ENCODE data around the gene ZNF300. TPM values are rescaled to one million over a fixed set of nuclear protein-coding genes. Genes with fewer than 3 reads are reported as not detected.
"Not testable (repeated sequence)": the region's sequence is repeated elsewhere in the genome, so short reads cannot be mapped to it uniquely, and the experiment has no call there.

The ZNF300 gene
- total RNA-seq (2014; rRNA removed; shearing (Covaris generic)) = not detected in 2 replicates

DNA sequence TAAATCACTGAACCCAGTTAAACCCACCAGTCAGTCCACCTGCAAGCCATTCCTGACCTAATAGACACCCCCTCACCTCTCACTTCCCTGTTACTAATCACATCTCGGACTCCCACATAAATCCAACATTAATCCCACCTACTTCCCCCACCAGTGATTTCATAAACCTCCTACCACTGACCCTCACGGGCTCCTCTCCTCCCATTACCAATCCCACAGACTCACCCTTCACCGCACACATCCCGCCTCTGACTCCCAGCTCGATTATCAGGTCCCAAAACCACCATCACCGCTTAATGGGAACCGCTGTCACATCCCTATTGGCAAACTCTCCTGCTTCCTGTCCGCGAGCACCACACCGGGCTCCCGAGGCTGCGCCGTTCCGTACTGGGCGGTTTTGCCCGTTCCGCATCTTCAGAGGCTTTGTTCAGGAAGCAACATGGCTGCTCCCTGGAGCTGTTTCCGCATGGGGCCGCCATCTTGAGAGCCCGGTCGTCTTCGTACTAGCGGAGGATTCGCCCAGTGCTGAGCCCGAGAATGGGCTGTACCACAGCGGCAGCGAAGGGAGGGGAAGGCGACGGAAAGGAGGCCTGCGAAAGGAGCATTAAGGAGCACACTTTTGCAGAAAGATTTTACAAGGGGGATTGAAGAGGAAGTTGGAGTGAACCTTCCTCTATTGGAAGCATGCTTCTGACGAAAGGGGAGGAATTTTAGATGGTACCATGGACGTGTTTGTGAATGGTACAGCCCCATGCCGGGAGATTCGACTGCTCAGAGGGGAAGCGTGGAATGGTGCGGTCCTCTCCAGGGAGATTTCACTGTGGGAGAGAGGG is at the start of gene ZNF300:
ZNF300 (minus strand) TSS at position 502 of the 833 bp plus-strand sequence. CDS start 1,825 bp downstream, outside the sequence.
- in situ Hi-C loops (cut with HindIII; ENCODE audit: low sequenced_read_pairs) = no loop called here
- peak; percentile 95 for DNase-seq (ENCODE audit: low spot score)

DNA sequence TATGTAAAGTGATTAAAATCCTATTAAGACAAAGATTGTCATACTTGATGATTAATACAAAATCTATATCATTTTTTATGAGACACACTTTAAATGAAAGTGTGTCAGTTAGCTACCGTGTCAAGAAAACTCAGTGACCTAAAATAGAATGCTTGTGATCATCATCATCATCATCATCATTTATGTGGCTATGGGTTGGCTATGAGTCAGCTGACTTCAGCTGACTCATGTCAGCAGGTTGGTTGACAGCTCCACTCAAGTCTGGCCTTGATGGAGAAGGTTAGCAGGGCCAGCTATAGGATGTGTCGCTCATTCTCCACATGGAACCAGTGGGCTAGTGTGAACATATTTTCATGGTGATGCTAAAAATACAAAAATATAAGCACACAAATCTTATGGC is 43.8 kb upstream of the ZNF300 start:
- in situ Hi-C loops (cut with HindIII; ENCODE audit: low sequenced_read_pairs) = no loop called here
- DNase-seq (ENCODE audit: low spot score) = no peak

DNA sequence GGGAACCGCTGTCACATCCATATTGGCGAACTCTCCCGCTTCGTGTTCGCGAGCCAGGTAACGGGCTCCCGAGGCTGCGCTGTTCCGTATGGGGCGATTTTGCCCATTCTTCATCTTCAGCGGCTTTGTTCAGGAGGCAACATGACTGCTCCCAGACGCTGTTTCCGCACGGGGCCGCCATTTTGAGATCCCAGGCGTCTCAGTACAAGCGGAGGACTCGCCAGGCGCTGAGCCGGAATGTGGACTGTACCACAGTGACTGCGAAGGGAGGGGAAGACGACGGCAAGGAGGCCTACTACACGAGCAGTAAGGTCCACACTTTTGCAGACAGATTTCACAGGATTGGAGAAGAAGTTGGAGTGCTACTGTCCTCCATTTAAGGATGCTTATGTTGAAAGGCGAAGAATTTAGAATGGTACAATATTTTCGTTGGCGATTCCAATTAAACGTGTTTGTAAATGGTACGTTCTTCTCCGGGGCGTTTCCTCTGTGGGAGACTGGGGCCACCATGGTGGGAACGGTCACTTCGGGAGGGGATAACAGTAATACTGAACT is 41.6 kb upstream of the ZNF300 start:
- in situ Hi-C loops (cut with HindIII; ENCODE audit: low sequenced_read_pairs) = no loop called here
- peak; percentile 92 for DNase-seq (ENCODE audit: low spot score)

DNA sequence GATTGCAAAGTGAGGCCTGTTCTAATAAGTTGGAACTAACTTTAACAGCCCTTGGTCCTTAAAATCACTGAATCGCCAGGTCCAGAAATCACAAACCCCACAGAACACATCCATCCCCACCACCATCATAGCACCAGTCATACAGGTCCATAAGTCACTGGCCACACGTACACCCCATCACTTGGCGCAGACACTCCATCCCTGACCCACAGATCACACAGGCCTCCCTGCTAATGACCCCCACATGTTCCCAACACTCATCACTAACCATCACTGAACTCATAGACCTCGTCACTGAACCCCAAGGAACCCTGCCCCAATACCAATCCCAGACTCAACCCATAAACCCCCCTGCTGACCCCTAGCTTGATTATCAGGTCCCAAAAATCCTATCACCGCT is 41.2 kb upstream of the ZNF300 start:
- in situ Hi-C loops (cut with HindIII; ENCODE audit: low sequenced_read_pairs) = no loop called here
- DNase-seq (ENCODE audit: low spot score) = peak; percentile 55

DNA sequence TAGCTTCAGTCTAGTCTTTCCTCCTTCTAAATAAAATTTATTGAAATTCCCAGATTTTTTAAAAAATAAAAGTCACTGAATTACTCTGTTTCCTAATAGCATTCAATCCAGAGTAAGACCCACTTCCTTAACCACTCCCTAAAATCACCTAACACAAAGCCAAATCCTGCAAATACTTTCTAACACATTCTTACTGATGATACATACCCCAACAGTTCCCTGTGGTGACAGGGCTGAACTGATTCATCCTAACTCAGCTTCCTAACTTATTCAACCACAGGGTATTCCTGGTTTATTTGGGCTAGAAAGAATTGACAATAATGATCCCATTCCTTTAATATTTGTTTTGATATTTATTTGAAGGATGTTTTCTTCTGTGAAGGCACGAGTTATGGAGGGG is 40.7 kb upstream of the ZNF300 start:
- in situ Hi-C loops (cut with HindIII; ENCODE audit: low sequenced_read_pairs) = no loop called here
- DNase-seq (ENCODE audit: low spot score) = no peak

DNA sequence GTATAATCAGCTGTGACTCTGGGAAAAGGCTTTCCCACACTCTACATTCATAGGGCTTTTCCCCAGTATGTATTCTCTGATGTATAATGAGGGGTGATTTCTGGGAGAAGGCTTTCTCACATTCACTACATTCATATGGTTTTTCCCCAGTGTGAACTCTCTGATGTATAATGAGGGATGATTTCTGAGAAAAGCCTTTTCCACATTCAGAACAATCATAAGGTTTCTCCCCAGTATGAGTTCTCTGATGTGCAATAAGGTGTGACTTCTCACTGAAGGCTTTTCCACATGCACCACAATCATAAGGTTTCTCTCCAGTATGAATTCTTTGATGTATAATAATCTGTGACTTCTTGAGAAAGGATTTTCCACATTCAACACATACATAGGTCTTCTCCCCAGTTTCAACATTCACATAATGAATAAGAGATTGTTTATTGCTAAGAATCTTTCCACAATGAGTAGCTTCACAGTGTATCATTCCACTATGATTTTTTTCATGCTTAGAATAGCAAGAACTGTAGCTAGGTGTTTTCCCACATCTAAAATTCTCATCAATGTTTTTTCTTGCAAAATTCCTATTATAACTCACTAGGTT is 26.7 kb upstream of the ZNF300 start:
- no peak for DNase-seq (ENCODE audit: low spot score)
- in situ Hi-C loops (cut with HindIII; ENCODE audit: low sequenced_read_pairs) = no loop called here

DNA sequence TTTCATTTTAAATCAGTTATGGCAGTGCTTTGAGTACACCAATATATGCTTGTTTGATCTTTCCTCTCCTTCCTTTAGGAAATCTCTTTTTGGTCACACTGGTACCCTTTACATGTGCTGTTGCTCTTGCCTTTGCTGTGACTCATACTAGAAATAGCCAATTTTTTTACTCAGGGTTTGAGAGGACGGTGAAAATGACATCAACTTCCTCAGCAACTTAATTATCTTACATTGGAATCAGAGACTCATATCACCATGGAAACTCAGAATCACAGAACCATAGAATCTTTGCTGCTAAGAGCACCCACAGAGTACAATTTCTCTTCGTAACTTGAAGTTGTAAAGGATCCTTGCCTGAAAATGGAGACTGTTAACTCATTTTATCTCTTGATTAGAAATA is 13.8 kb upstream of the ZNF300 start:
- in situ Hi-C loops (cut with HindIII; ENCODE audit: low sequenced_read_pairs) = no loop called here
- no peak for DNase-seq (ENCODE audit: low spot score)

DNA sequence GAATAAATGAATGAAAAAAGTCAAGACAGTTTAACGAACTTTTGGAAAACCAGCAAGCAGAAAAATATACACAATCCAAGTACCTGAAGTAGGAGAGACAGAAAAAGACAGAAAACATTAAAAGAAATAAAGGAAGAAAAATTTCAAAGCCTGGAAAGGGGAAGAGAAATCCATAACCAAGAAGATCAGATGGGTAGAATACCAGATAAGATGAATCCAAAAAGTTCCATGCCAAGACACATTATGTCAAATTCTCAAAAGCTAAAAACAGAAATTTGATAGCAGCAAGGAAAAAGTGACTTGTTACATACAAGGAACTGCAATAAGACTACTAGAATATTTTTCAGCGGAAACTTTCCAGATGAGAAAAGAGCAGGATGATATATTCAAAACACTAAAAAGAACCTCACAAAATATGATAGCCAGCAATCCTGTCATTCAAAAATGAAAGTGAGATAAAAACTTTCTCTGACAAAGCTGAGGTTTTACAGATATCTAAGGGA is 7.6 kb upstream of the ZNF300 start:
- in situ Hi-C loops (cut with HindIII; ENCODE audit: low sequenced_read_pairs) = no loop called here
- DNase-seq (ENCODE audit: low spot score) = no peak

DNA sequence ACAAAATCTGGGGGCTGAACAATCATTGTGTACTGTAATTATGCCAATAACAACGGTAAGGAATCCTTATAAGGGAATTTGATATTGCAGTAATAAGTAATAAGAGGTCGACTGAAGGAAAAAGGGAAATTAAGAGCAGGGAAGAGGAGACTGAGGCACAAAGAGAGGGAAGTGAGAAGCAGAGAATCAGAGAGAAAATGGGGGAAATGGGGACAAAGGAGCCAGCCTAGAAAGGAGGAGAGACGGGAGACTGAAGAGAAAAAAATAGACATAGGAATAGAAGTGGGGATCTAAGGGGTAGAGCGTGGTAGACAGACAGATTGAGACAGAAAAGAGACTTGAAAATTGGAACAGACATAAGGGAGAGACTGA is 518 bp upstream of the ZNF300 start:
- no peak for DNase-seq (ENCODE audit: low spot score)
- in situ Hi-C loops (cut with HindIII; ENCODE audit: low sequenced_read_pairs) = no loop called here

DNA sequence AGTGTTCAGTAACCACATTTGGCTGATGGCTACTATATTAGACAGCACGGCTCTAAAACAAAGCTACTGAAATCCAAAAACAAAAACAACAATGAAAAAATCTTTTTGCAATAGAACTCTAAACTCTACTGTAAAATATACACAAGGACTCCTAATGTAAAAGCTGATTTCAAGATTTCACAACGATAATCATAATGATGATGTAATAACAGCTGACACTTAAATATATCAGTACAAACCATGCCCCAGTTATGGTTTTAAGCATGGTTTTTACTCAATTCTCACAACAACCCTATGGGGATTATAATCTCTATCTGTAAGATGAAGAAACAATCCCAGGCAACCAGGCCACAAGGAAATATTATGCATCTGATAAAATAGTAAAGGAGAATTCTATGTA is 3.3 kb downstream of the ZNF300 start:
- in situ Hi-C loops (cut with HindIII; ENCODE audit: low sequenced_read_pairs) = no loop called here
- DNase-seq (ENCODE audit: low spot score) = no peak

DNA sequence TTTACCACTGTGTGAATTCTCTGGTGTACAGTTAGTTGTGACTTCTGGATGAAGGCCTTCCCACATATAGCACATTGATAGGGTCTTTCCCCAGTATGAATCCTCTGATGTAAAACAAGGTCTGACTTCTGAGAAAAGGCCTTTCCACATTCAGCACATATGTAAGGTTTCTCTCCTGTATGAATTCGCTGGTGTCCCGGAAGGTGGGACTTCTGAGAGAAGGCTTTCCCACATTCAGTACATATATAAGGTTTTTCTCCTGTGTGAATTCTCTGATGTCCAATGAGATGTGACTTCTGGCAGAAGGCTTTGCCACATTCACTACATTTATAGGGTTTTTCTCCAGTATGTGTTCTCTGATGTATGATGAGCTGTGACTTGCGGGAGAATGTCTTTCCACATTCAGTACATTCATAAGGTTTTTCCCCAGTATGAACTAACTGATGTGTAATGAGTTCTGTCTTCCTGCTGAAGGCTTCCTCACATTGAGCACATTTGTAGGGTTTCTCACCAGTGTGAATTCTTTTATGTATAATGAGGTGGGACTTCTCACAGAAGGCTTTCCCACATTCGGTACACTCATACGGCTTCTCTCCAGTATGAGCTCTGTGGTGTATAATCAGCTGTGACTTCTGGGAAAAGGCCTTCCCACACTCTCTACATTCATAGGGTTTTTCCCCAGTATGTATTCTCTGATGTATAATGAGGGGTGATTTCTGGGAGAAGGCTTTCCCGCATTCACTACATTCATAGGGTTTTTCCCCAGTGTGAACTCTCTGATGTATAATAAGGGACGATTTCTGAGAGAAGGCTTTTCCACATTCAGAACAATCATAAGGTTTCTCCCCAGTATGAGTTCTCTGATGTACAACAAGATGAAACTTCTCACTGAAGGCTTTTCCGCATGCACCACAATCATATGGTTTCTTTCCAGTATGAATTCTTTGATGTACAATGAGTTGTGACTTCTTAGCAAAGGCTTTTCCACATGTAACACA is 9.1 kb downstream of the ZNF300 start:
- in situ Hi-C loops (cut with HindIII; ENCODE audit: low sequenced_read_pairs) = no loop called here

DNA sequence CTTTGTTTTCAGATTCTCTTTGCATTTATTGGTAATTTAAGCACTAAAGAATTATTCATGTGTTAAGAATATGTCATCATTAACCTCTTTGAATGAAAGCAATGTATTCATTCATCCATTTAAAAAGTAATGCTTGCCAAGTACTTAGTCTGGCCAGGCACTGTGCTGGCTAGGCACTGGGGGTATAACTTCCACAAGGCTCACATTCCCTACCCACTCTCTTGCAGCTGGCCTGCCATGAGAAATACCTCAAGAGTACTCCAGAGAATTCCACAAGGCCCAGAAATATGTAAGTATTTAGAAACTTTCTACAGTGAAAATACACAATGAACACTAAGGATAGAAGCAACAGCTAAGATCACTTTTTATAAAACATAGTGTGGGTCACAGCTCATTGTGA is 25.4 kb downstream of the ZNF300 start:
- in situ Hi-C loops (cut with HindIII; ENCODE audit: low sequenced_read_pairs) = no loop called here

More for the DNA sequence above, 9.1 kb downstream of the ZNF300 start:
- DNase-seq (ENCODE audit: low spot score) = no peak

DNA sequence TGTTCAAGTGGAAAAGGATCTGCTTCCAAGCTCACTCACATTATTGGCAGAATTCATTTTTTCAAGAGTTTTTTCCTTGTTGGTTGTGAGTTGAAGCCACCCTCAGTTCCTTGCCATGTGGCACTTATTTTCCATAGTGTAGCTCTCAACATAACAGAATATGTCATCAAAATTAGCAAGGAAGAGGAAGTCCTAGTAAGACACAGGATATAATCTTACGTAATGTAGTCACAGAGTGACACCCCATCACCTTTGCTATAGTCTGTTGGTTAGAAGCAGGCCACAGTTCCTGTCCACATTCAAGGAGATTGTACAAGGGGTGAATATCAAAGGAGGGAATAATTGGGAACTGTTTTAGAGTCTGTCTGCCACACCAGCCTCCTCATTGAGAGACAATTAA is 42.7 kb downstream of the ZNF300 start:
- DNase-seq (ENCODE audit: low spot score) = no peak
- in situ Hi-C loops (cut with HindIII; ENCODE audit: low sequenced_read_pairs) = no loop called here

More for the DNA sequence above, 25.4 kb downstream of the ZNF300 start:
- no peak for DNase-seq (ENCODE audit: low spot score)

DNA sequence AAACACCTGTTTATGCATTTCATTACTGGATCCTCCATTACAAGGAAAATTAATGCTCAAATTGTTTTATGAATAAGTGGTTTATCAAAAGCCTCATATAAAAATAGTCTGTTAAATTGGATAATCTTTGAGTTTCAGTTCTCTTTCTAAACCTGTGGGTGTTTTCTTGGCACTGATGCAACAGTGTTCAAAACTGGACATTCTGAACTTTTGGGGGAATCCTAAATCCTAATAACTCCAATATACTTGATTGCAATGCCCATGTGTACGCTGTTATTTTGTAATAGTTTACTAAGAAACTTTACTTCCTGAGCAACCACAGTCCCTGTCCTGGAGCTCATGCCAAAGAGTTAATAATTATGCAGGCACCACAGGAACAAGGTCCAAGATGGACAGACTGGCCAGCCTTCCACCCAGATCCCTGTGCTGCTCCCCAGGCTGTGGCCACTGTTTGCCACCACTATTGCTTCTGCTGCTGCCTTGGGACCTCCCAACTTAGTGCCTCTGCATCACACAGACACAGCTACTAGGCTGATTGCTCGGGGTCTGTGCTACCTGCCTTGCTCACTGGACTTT is 44.4 kb downstream of the ZNF300 start:
- in situ Hi-C loops (cut with HindIII; ENCODE audit: low sequenced_read_pairs) = no loop called here

DNA sequence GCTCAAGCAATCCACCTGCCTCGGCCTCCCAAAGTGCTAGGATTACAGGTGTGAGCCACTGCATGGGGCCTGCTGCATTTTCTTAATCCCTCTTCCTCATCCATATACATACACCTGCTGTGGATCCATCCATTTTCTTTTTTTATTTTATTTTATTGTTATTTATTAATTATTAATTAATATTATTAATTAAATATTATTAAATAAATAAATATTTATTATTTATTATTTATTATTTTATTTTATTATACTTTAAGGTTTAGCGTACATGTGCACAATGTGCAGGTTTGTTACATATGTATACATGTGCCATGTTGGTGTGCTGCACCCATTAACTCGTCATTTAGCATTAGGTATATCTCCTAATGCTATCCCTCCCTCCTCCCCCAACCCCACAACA is 48.1 kb downstream of the ZNF300 start:
- in situ Hi-C loops (cut with HindIII; ENCODE audit: low sequenced_read_pairs); DNase-seq (ENCODE audit: low spot score): not testable (repeated sequence)

More for the DNA sequence above, 44.4 kb downstream of the ZNF300 start:
- DNase-seq (ENCODE audit: low spot score) = no peak

DNA sequence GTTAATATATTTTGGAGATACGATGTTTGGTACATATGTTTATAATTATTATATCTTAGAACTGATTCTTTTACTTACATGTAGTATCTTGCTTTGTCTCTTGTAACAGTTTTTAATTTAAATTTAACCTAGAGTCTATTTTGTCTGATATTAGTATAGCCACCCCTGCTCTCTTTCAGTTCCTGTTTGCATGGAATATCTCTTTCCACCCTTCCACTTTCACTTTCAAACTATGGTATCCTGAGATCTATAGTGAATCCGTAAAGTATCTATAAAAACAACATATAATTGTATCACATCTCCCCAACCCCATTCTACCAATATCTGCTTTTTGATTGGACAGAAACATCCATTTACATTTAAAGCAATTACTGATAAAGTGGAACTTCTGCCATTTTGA is 51.2 kb downstream of the ZNF300 start:
- in situ Hi-C loops (cut with HindIII; ENCODE audit: low sequenced_read_pairs) = no loop called here
- DNase-seq (ENCODE audit: low spot score) = no peak

DNA sequence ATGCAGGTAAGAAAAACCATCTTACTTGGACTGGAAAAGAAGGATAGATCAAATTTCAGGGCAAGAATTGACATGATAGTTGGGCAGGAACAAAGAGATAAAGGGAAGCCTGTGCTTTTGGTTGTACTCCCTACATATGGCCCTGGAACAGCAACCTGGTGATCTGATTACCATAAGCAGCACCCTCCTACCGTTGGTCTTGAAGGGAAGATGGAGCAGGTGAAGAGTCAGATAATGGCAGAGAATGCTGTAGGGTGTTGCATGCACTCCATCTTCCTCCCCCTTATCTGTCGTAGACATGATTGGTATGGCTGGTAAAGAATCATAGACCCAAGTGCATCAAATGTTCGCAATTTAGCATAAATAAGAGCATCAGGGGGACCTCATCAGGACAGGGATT is 53.7 kb downstream of the ZNF300 start:
- in situ Hi-C loops (cut with HindIII; ENCODE audit: low sequenced_read_pairs) = no loop called here
- no peak for DNase-seq (ENCODE audit: low spot score)

DNA sequence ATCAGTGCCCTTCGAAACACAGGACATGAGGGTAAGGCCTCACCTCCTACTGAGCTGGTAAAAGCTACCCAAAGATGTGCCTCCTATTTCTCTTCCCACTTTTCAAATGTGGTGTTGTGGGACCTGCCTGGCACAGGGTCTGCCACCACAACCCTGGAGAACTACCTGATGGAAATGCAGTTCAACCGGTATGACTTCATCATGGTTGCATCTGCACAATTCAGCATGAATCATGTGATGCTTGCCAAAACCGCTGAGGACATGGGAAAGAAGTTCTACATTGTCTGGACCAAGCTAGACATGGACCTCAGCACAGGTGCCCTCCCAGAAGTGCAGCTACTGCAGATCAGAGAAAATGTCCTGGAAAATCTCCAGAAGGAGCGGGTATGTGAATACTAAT is 56.5 kb downstream of the ZNF300 start:
- in situ Hi-C loops (cut with HindIII; ENCODE audit: low sequenced_read_pairs) = no loop called here

DNA sequence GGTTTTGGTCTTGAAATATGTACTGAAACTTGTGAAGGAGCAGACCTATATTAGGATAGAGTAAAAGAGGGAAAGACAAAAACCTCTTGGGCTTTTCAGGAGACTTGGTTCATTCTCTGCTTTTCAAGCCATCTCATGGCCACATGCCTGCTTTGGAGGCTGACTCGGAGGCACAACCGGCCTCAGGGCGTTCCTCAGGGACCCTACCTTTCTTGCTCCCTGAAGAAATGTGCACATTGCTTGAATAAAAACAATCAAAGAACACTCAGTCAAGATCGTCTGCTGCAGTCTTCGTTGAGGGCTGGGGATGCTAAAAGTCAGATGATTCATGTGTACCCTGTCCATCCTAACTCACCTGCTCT is 57.5 kb downstream of the ZNF300 start:
- DNase-seq (ENCODE audit: low spot score) = no peak
- in situ Hi-C loops (cut with HindIII; ENCODE audit: low sequenced_read_pairs) = no loop called here

More for the DNA sequence above, 56.5 kb downstream of the ZNF300 start:
- no peak for DNase-seq (ENCODE audit: low spot score)
